A204.1 (cell line): ENCODE measurements around the gene MKRN3.
"Not testable (repeated sequence)": the region's sequence is repeated elsewhere in the genome, so short reads cannot be mapped to it uniquely, and the experiment has no call there.

ENCODE experiments used
- FAIRE-seq: peaks from 2 replicates; lab custom pipeline; 2012; peaks lifted over from hg19 to GRCh38; lab: Jason Lieb, UNC

MKRN3 gene

GRCh38 chr15:23589012-23589411 lies 23.5 kb downstream of the MKRN3 start:
- FAIRE-seq: no peak

- no peak for FAIRE-seq
Observed at GRCh38 chr15:23594252-23594770, 28.8 kb downstream of the MKRN3 start.

- no peak for FAIRE-seq
Observed at GRCh38 chr15:23595368-23595767, 29.9 kb downstream of the MKRN3 start.

GRCh38 chr15:23596736-23597135 lies 31.3 kb downstream of the MKRN3 start:
- FAIRE-seq: no peak

- FAIRE-seq: not testable (repeated sequence)
Observed at GRCh38 chr15:23597278-23597677, 31.8 kb downstream of the MKRN3 start.

- FAIRE-seq: no peak
Observed at GRCh38 chr15:23599053-23599452, 33.6 kb downstream of the MKRN3 start.

GRCh38 chr15:23602124-23602523 lies 36.6 kb downstream of the MKRN3 start:
- no peak for FAIRE-seq

GRCh38 chr15:23606226-23606625 lies 40.8 kb downstream of the MKRN3 start:
- no peak for FAIRE-seq

GRCh38 chr15:23616536-23616935 lies 51.1 kb downstream of the MKRN3 start:
- no peak for FAIRE-seq
